SKM-1 (cell line): Measurements from ENCODE around the gene GRPR.
A peak's percentile ranks its signal among the peaks of the same experiment; 100 is the strongest.

ENCODE experiments used
- DNase-seq: peaks from one replicate; lab custom pipeline; 2025; ENCODE audit not compliant: unreplicated experiment; lab: John Stamatoyannopoulos, UW

Gene GRPR

DNA sequence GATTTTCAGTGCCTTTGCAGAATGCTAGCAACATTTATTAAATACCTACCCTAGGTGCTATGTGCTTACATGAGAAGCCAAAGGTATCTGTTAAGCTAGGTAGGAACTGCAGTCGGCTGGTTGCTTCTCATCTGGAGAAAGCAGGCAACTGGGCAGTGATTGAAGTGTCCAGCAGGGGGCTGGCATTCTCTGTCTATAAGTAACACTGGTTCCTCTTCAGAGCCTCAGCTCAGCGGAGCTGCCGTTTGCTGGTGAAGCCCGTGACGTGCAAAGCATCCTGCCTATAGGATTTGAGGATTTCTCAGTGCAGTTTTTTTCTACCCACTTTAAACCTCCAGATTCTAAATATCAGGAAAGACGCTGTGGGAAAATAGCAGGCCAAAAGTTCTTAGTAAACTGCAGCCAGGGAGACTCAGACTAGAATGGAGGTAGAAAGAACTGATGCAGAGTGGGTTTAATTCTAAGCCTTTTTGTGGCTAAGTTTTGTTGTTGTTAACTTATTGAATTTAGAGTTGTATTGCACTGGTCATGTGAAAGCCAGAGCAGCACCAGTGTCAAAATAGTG lies at the start of gene GRPR:
TSS of gene GRPR (plus strand) at position 344 of the 565 bp plus-strand sequence. CDS start 389 bp downstream, outside the sequence.
- DNase-seq, result peak; percentile 7

- DNase-seq, result no peak
These were observed 48.3 kb upstream of the GRPR start for GRCh38 chrX:16075087-16075486.

- DNase-seq, result no peak
These were observed 46.5 kb upstream of the GRPR start for GRCh38 chrX:16076834-16077233.

GRCh38 chrX:16077811-16078210 lies 45.6 kb upstream of the GRPR start:
- DNase-seq, result no peak

GRCh38 chrX:16081357-16081756 lies 42.0 kb upstream of the GRPR start:
- no peak for DNase-seq

- DNase-seq, result no peak
These were observed 40.8 kb upstream of the GRPR start for GRCh38 chrX:16082470-16083085.

GRCh38 chrX:16087076-16087475 lies 36.3 kb upstream of the GRPR start:
- DNase-seq, result no peak

- DNase-seq, result no peak
These were observed 34.3 kb upstream of the GRPR start for GRCh38 chrX:16089086-16089485.

DNA sequence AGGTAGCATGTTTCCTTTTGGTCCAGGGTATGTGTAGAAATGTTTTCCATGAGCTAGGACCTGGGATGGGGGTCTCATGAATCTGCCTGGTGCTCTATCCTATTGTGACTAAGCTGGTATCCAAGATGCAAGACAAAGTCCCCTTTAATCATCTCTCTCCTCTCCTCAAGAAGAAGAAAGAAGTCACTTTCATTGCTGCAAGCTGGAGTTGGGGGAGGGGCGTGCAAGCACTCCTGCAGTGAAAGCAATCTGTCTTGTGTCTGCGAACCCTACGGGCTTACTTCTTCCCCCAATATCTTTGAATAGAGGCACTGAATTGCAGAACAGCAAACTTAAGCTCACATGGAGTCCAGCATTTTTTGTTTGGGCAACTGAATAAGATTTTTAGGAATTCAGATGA lies 27.2 kb upstream of the GRPR start:
- DNase-seq, result no peak

GRCh38 chrX:16100673-16101072 lies 22.7 kb upstream of the GRPR start:
- DNase-seq, result no peak

- DNase-seq, result no peak
These were observed 21.8 kb upstream of the GRPR start for GRCh38 chrX:16101581-16101980.

GRCh38 chrX:16103625-16104024 lies 19.7 kb upstream of the GRPR start:
- no peak for DNase-seq

DNA sequence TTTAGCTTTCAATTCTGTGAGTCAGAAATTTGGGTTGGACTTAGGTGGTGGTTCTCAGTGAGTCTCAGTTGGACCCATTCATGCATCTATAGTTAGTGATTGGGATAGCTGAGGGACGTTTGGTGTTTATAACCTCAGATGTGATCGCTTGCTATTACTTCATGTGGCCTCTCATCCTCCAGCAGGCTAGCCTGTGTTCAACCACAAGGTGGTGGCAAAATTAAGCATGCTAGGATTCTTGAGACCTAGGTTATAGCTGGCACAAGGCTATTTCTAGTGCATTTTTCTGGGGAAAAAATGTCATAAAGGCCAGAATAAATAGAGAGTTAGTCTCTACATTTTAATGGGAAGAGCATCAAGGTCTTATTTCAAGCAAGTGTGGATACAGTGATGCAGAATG lies 10.9 kb upstream of the GRPR start:
- DNase-seq, result no peak

GRCh38 chrX:16113978-16114565 lies 9.3 kb upstream of the GRPR start:
- peak; percentile 37 for DNase-seq

GRCh38 chrX:16114611-16115010 lies 8.8 kb upstream of the GRPR start:
- no peak for DNase-seq

GRCh38 chrX:16119353-16120220 lies 3.8 kb upstream of the GRPR start:
- DNase-seq, result no peak

GRCh38 chrX:16120431-16120830 lies 2.9 kb upstream of the GRPR start:
- no peak for DNase-seq

DNA sequence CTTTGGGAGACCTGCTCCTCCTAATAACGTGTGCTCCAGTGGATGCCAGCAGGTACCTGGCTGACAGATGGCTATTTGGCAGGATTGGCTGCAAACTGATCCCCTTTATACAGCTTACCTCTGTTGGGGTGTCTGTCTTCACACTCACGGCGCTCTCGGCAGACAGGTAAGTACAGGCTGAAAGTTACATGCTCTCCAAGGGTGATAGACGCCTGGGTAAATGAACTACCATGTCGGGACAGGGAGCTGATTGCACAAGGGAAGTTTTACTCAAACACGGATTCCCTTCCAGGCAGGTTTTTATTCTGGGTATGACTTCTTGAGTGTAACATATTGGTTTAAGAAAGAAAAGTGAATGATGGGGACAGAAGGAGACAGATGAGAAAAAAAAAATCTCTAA lies 836 bp downstream of the GRPR start:
- DNase-seq, result no peak

DNA sequence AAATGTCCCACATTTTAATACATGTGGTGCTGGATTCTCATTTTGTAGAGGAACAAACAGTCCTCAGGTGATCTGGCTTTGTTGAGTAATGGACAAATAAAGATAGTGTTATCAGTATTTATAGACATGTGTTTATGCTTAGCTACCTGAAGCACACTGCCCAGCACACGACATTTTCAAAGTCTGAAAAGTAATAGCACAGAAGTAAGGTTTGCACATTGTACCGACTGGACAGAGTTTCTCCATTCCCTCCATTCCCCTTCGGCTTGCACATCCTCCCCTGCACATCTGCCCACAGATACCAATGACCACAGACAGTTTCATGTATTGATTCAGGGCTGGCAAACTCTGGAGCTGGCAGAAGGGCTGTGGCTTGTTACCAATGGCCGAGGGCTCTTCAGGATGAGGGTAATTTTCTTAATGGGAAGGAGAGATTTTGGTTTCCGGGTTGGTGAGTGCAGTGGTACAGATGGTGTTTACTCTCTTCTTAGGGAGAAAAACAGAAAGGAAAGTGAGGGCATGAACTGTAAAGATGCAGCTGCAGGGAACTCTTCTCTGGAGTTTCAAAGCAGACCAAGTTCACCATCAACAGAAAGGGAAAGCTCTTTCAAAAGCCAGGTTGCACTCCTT lies 2.3 kb downstream of the GRPR start:
- no peak for DNase-seq

- DNase-seq, result no peak
These were observed 7.3 kb downstream of the GRPR start for GRCh38 chrX:16130707-16131106.

DNA sequence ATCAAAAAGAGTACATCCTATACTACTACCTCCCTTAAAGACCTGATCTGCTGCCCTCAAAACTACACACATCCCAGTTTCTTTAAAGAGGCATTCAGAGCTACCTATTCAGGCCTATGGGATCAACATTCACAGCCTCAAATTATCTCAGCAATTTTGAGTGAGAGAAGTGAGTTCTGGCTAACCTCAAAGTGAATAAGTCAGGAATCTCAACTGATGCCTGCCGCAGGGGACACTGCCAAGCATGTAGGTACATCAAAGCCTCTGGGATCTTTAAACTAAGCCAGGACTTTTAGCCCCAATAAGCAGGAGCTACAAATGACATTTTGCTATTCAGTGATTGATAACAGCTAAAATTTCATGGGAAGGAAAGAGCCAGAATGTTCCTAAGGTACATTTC lies 11.6 kb downstream of the GRPR start:
- no peak for DNase-seq
